Measurements from ENCODE around the gene ACTR1A. TPM values are rescaled to one million over a fixed set of nuclear protein-coding genes. Genes with fewer than 3 reads are reported as not detected.

ACTR1A gene
- total RNA-seq, 1 donor from 2014 or later: 75.2 TPM

Small RNAs within 50 kb of the gene (small RNA-seq; reads per million reads assigned to genes)
- gene MIR146B (ENCODE audit: low replicate concordance): 725 reads per million, percentile 98 among the genes with 10 or more reads in this experiment

Other genes starting within 250 kb of the ACTR1A start
- gene NFKB2, start 107.0 kb downstream of the ACTR1A start, total RNA-seq: 19.8 TPM
- 6.2 TPM for gene PSD, start 83.9 kb downstream of the ACTR1A start, total RNA-seq
- gene FBXL15, start 81.9 kb downstream of the ACTR1A start, total RNA-seq: 6.3 TPM
- gene CUEDC2, start 70.1 kb downstream of the ACTR1A start, total RNA-seq: 54.5 TPM
- gene C10orf95, start 51.2 kb downstream of the ACTR1A start, total RNA-seq: not detected
- gene SUFU, start 1.3 kb upstream of the ACTR1A start, total RNA-seq: 10.8 TPM
- 82.2 TPM for gene TRIM8, start 141.8 kb upstream of the ACTR1A start, total RNA-seq
- gene ARL3, start 211.7 kb upstream of the ACTR1A start, total RNA-seq: 7.3 TPM
- gene SFXN2, start 211.9 kb upstream of the ACTR1A start, total RNA-seq: 7.0 TPM
- gene WBP1L, start 241.2 kb upstream of the ACTR1A start, total RNA-seq: 79.0 TPM